Measurements from ENCODE around the gene BCDIN3D.

Gene BCDIN3D

GRCh38 chr12:49795654-49796105, 47.2 kb downstream of the BCDIN3D start:
- no peak for DNase-seq

DNA sequence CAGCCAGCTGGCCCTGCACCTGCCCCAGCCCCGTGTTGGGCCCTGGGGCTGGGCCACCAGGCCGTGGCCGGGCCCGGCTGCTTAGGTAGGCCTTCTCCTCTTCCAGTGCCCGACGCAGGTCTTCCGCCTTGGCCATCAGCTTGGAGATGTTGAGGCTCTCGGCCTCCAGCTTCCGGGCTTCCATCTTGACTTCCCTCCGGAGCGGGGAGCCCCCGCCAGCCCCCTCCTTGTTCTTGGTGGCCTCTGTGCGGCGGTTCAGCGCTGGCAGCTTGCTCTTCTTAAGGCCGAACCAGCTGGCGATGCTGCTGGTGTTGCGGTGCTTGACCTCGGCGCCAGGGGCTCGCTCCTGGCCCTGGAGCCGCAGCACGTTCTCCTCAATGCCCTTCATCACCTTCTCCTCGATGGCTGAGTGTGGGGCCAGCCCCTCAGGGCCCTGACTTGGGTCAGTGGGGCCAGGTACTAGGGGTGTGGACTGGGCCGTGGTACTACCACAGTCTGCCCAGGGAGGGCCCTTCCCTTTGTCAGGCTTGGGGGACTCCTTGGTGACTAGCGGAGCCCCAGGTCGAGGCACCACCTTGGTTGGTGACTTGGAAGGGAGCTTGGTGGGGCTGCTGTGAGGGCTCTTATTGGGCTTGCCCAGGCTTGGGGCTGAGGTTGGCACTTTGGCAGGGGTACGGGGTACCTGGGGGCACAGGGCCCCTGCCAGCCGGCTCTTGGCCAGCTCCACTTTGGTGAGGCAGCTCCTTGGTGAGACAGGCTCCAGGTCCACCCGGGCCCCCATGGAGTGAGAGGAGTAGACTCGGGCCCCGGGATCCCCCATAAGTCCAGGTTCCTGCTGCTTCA, 47.9 kb downstream of the BCDIN3D start:
- DNase-seq, result no peak

- DNase-seq, result no peak
Observed at GRCh38 chr12:49794021-49794420, 48.9 kb downstream of the BCDIN3D start.

- DNase-seq, result no peak
Observed at GRCh38 chr12:49793620-49794019, 49.3 kb downstream of the BCDIN3D start.

DNA sequence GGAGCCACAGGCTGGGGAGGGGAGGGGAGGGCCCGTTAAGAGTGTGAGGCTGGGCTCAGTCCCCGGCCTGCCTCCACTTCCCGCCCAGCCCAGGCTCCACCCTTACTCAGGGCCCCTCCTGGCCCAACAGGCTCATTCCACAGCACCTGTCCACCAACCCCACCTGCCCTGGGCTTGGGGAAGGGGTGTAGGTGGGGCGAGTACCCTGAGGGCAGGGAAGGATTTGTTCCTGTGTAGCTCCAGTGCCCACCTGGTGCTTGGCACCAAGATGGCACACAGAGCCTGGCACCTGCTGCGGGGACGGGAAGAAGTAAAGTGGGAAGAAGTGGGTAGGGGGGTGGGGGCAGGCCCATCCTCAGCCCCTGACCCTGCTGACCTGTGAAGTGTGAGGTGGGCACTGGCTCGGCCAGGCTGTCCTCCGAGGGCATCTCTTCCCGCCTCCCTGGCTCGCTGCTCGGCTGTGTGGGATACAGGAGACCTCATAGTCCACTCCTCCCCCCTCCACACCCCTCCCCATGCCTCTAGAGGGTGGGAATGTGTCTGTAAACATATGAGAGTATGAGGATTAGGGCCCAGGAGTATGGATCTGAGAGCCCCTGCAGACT, 49.8 kb downstream of the BCDIN3D start:
- no peak for DNase-seq

DNA sequence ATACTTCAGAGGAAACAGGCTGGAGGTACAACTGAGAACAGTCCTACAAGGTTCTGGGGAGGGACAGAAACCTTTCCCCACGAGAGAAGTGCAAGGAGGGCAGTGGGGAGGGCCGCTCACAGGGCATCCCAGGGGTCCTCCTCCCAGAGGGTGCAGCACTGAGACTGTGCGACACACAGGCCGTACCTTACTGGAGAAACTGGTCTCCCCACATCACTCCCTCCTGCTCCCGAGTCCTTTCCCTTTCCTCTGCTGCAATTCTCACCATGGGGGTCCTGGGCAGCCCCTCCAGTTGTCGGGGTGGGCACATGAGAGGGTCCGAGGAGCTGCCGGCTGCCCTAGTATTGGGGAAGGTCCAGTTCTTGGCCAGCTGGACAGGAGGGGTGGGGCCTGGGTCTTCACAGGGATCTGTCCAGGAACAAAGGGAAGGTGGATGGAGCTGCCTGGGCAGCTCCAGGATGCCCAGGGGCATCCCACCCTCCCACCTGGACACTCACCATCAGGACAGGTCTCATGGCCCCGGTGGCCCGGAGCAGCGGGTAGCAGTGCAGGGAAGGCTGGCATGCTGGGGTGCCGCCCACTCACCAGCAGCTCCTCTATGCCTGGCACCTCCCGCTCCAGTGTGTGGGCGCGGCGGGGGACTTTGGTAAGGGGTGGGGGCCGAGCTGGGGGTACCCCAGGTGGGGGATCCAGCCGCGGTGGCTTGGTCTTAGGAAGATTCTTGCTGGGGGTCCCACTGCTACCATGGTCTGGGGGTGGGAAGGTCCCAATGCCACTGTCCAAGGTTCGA, 50.5 kb downstream of the BCDIN3D start:
- DNase-seq, result no peak

- no peak for DNase-seq
Observed at GRCh38 chr12:49791700-49792099, 51.2 kb downstream of the BCDIN3D start.

DNA sequence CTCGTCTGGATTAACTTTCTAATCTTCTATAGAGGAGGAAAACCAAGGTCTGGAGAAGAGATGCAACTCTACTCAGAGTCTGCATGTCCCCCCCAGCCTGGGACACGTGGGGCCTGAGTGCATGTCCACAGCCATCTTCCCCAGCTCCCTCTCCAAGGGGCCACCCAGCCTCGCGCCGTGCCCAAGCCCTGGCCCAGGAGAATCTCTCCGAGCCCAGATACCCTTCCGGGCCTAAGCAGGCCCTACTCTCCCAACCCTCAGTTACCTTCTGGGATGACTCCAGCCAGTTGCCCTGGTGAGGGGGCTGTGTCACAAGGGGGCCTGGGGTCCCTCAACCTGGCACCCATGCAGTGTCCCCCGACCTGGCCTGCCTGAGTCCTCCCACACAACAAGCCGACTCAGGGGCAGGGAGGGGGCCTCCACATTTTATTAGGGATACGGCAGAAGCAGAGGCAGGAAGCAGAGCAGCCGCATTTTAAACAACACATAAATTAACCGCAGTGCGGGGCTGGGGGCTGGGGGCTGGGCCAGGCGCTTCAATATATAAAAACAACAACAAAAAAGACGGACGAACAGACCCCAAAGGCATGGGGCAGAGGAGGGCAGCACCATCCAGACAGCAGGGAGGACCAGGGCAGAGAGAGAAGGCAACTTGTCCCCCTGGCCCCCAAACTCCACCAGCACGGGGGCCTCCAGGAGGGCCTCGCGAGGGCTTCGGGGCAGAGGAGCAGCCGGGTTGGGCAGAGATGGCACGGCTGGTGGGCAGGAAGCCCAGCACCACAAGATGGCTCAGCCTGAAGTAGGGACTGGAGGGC, 52.0 kb downstream of the BCDIN3D start:
- DNase-seq, result no peak

DNA sequence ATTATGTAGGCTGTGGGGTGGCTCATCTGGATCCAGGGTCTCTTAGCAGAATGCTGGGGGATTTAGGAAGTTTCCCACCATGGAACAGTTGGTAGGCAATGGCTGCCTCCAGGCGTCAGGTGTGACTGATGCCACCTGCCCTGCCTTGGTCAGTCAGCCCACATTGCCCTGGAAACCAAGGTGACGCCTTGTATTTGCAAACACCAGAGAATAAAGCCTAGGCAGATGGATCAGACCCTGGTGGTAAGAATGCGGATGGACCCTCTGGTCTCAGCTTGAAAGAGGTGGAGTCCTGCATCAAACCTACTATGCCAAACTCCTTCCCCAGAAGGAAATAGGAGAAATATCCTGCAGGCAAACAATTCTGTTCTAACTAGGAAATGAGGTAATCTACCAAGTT, 52.9 kb downstream of the BCDIN3D start:
- DNase-seq, result no peak

DNA sequence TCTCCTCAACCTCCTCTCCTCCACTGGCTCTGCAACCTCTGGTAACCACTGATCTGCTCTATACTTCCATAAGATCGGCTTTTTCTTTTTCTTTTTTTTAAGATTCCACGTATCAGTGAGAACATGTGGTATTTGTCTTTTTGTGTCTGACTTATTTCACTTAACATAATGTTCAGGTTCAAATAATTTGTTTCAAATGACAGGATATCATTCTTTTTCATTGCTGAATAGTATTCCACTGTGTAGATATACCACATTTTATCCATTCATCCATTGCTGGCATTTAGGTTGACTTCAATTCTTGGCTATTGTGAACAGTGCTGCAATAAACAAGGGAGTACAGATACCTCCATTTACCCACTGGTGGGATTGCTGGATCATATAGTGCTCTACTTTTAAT, 55.2 kb downstream of the BCDIN3D start:
- DNase-seq, result no peak

Measured in left hindlimb (tissue), 1 donor.